Measurements from ENCODE around the gene GSC2.

DNA sequence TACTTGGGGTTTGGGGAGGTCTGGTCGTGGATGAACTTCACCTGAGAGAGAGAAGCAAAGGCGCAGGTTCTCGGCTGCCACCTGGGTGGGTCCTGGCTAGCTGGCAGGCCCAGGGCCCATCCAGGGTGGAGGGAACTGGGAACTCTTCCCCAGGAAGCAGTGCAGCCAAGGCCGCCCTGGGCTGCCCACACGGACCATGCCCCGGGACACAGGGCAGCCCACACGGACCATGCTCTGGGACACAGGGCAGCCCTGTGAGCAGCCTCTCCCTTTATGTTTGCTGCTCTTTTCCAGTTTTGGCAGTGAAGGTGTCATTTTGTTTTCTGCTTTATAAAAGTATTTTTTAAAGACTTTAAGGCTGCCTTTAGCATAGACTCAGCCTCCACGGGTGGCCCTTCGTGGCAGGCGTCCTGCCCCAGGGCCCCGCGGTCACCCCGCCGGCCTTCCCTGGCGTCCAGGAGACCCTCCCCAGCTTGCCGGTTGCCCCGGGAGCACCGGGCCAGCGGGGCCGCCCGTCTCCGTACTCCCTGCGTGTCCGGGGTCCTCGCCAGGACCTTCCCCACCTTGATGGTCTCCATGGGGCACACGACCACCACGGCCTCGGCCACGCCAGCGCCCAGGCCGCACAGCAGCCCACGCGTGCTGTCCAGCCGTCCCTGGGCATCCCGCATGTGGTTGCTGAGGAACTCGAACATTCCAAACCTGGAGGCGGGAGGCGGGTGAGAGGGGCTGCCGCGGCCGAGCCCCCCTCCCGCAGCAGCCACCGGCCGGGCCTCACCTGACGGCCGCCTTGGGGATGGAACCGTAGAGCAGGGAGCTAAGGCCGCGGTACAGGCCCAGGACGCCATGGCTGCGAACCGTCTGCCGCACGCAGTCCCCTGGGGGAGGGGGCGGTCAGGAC lies 27.3 kb upstream of the GSC2 start:
- TF ChIP-seq MAZ (IDR thresholded peaks at IDR 0.05; ENCODE audit: borderline replicate concordance, low read depth, low read length), result no peak
- TF ChIP-seq CTCF (conservative IDR thresholded peaks at IDR 0.05; ENCODE audit: low read depth, low read length), result no peak

All from IMR-90 (cell line).